GM12872 (cell line): ENCODE measurements around the gene RAD51B.

Experiments
- CTCF ChIP-seq: IDR thresholded peaks from 3 replicates; pipeline ENCODE4 v1.5.1; 2011; ENCODE audit warnings: low read depth, mild to moderate bottlenecking, low read length, moderate library complexity; ENCODE audit not compliant: insufficient read depth

The RAD51B gene

GRCh38 chr14:68668028-68668427 is 848.4 kb downstream of the RAD51B start:
- no peak for TF ChIP-seq CTCF

- TF ChIP-seq CTCF, result no peak
Observed at GRCh38 chr14:68668531-68668930, 849.0 kb downstream of the RAD51B start.

- no peak for TF ChIP-seq CTCF
Observed at GRCh38 chr14:68669111-68669511, 849.5 kb downstream of the RAD51B start.

GRCh38 chr14:68669603-68670358 is 850.2 kb downstream of the RAD51B start:
- TF ChIP-seq CTCF, result no peak

GRCh38 chr14:68670359-68670715 is 850.8 kb downstream of the RAD51B start:
- no peak for TF ChIP-seq CTCF

GRCh38 chr14:68671909-68672308 is 852.3 kb downstream of the RAD51B start:
- TF ChIP-seq CTCF, result no peak

- TF ChIP-seq CTCF, result no peak
Observed at GRCh38 chr14:68672609-68673285, 853.2 kb downstream of the RAD51B start.
